GM12878 (cell line): ENCODE measurements around the gene IFRD1.

Experiments used
- EP300 ChIP-seq, 2 experiments: fragments of 150-350 bp in 1 of 2; IDR thresholded peaks; 2 replicates each; pipeline ENCODE4 v1.6.1; 2011 to 2012; ENCODE audit warnings: low read depth in 2 of 2, low read length in 2 of 2, borderline replicate concordance in 1 of 2, improper control_type of control experiment in 1 of 2, inconsistent platforms in 1 of 2; ENCODE audit not compliant: control insufficient read depth in 1 of 2
- EZH2 ChIP-seq: IDR thresholded peaks from 2 replicates; pipeline ENCODE4 v1.6.1; 2012; ENCODE audit warnings: low read depth, mild to moderate bottlenecking, control low read depth, inconsistent platforms, low read length, borderline replicate concordance; ENCODE audit not compliant: control insufficient read depth
- FOXM1 ChIP-seq: IDR thresholded peaks from 2 replicates; pipeline ENCODE4 v1.6.1; 2012; ENCODE audit warnings: low read depth, mild to moderate bottlenecking, inconsistent platforms, low read length, moderate library complexity
- MEF2A ChIP-seq: IDR thresholded peaks from 2 replicates; pipeline ENCODE4 v1.6.1; 2011; ENCODE audit warnings: low read depth, mild to moderate bottlenecking, low read length, moderate library complexity; ENCODE audit not compliant: insufficient read depth
- MYC ChIP-seq: IDR thresholded peaks from 2 replicates; pipeline ENCODE4 v1.6.1; 2011; ENCODE audit warnings: mild to moderate bottlenecking, low read length, moderate library complexity, inconsistent platforms; ENCODE audit not compliant: insufficient read depth, insufficient replicate concordance, insufficient read length, severe bottlenecking
- NRF1 ChIP-seq: conservative IDR thresholded peaks from 2 replicates; pipeline ENCODE4 v1.6.1; 2011; ENCODE audit warnings: mild to moderate bottlenecking, low read depth, low read length, improper control_type of control experiment
- POLR2AphosphoS2 ChIP-seq: IDR thresholded peaks from 2 replicates; pipeline ENCODE4 v1.6.1; 2011; ENCODE audit warnings: low read depth, mild to moderate bottlenecking, low read length, improper control_type of control experiment, moderate library complexity
- SPI1 ChIP-seq: IDR thresholded peaks from 2 replicates; pipeline ENCODE4 v1.6.1; 2011; ENCODE audit warnings: low read depth, mild to moderate bottlenecking, low read length, moderate library complexity, borderline replicate concordance; ENCODE audit not compliant: insufficient read depth
- USF1 ChIP-seq: IDR thresholded peaks from 2 replicates; pipeline ENCODE4 v1.6.1; 2011; ENCODE audit warnings: borderline replicate concordance, low read depth, mild to moderate bottlenecking, moderate library complexity, mixed read lengths, low read length; ENCODE audit not compliant: insufficient read depth; ENCODE audit errors: extremely low read length
- YY1 ChIP-seq: IDR thresholded peaks from 2 replicates; pipeline ENCODE4 v1.6.1; 2011; ENCODE audit warnings: low read depth, mild to moderate bottlenecking, low read length
- ZNF24 ChIP-seq: fragments of 450-650 bp; IDR thresholded peaks from 2 replicates; pipeline ENCODE4 v1.6.1; 2017; ENCODE audit warnings: antibody characterized with exemption, mild to moderate bottlenecking
- TF ChIP-seq, protein P1 (sequence below), 3 experiments: IDR thresholded peaks in 2 of 3; conservative IDR thresholded peaks in 1 of 3; 2 replicates each; pipeline ENCODE4 v1.5.1; 2011; ENCODE audit warnings: low read depth in 3 of 3, low read length in 3 of 3, mild to moderate bottlenecking in 3 of 3, control low read depth in 2 of 3, moderate library complexity in 2 of 3, inconsistent platforms in 1 of 3, mixed read lengths in 1 of 3; ENCODE audit not compliant: control insufficient read depth in 2 of 3, insufficient read depth in 1 of 3; ENCODE audit errors: extremely low read depth in 1 of 3

GRCh38 chr7:112512451-112513210 is 62.4 kb downstream of the IFRD1 start:
- TF ChIP-seq YY1 (no peak), SPI1 (no peak), MYC (no peak), EP300 (IDR thresholded peaks at IDR 0.05; ENCODE audit: borderline replicate concordance in 1 of 2, control insufficient read depth in 1 of 2, low read depth in 2 of 2, low read length in 2 of 2) (no peak), USF1 (no peak), EZH2 (no peak), FOXM1 (no peak), MEF2A (no peak), POLR2AphosphoS2 (no peak), ZNF24 (no peak), NRF1 (no peak)
- TF ChIP-seq, protein P1, sequence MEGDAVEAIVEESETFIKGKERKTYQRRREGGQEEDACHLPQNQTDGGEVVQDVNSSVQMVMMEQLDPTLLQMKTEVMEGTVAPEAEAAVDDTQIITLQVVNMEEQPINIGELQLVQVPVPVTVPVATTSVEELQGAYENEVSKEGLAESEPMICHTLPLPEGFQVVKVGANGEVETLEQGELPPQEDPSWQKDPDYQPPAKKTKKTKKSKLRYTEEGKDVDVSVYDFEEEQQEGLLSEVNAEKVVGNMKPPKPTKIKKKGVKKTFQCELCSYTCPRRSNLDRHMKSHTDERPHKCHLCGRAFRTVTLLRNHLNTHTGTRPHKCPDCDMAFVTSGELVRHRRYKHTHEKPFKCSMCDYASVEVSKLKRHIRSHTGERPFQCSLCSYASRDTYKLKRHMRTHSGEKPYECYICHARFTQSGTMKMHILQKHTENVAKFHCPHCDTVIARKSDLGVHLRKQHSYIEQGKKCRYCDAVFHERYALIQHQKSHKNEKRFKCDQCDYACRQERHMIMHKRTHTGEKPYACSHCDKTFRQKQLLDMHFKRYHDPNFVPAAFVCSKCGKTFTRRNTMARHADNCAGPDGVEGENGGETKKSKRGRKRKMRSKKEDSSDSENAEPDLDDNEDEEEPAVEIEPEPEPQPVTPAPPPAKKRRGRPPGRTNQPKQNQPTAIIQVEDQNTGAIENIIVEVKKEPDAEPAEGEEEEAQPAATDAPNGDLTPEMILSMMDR (IDR thresholded peaks at IDR 0.05 in 2 of 3, conservative IDR thresholded peaks at IDR 0.05 in 1 of 3; ENCODE audit: control insufficient read depth in 2 of 3, extremely low read depth in 1 of 3, insufficient read depth in 1 of 3, low read depth in 3 of 3, low read length in 3 of 3): no peak
